K562 (cell line): ENCODE data around the gene CGNL1. TPM values are rescaled to one million over a fixed set of nuclear protein-coding genes. Genes with fewer than 3 reads are reported as not detected.

Source experiments
- E2F5 ChIP-seq: sonication (generic); formaldehyde crosslinking; IDR thresholded peaks from 2 replicates; pipeline ENCODE4 v1.8.0; 2022; ENCODE audit warnings: mild to moderate bottlenecking, missing genetic modification reagents
- HES1 ChIP-seq: fragments of 450-650 bp; IDR thresholded peaks from 2 replicates; pipeline ENCODE4 v1.6.1; 2016; ENCODE audit warnings: low read depth, mild to moderate bottlenecking, moderate library complexity
- PRDM10 ChIP-seq: fragments of 450-650 bp; IDR thresholded peaks from 2 replicates; pipeline ENCODE4 v1.6.1; 2018; ENCODE audit not compliant: partially characterized antibody
- ZBTB2 ChIP-seq: fragments of 450-650 bp; IDR thresholded peaks from 2 replicates; pipeline ENCODE4 v1.6.1; 2016; ENCODE audit warnings: antibody characterized with exemption
- polyA plus RNA-seq, 8 experiments: library from polyadenylated mRNA; depleted of rRNA in 4 of 8; stranded (reverse) in 5 of 8; unstranded in 3 of 8; fragments of >200 nt; fragmentation: Nextera tagmentation in 2 of 8; fragmentation: Illumina TruSeq in 1 of 8; extraction: Ambion mirVana in 2 of 8; extraction: Trizol in 1 of 8; gene quantifications; 2 replicates each; pipeline versions ENCODE4 v1.2.1 to v1.2.3, GENCODE V29; 2011 to 2014; ENCODE audit warnings: inconsistent platforms in 1 of 8, missing spikeins in 1 of 8
- total RNA-seq, 7 experiments: library from RNA; depleted of rRNA in 6 of 7; stranded (reverse); fragments of >200 nt in 6 of 7; fragmentation: Illumina TruSeq in 2 of 7; extraction: Trizol in 2 of 7; gene quantifications; 2 replicates each; pipeline versions ENCODE4 v1.2.1 to v1.2.3, GENCODE V29; 2011 to 2021; ENCODE audit warnings: low replicate concordance in 1 of 7

The CGNL1 gene
- total and polyA plus RNA-seq, 9 of the 15 experiments (the other 6 are each of a cell fraction or from before 2014, with no cell fraction given) = 0.01 to 0.07 TPM; not detected in 7

GRCh38 chr15:57389991-57390390, 13.7 kb downstream of the CGNL1 start (continued):
- TF ChIP-seq PRDM10 (no peak), E2F5 (no peak), ZBTB2 (no peak), HES1 (no peak)
